Lower leg skin (tissue), 4 donors: ENCODE results near the gene FAM114A1. TPM values are rescaled to one million over a fixed set of nuclear protein-coding genes. Genes with fewer than 3 reads are reported as not detected.

ENCODE experiments used
- DNase-seq, 2 donors: peaks; one replicate each; pipeline ENCODE4 v3.0.0-alpha.2; 2019; ENCODE audit warnings: low spot score in 2 of 2
- H3K4me3 ChIP-seq: fragments of 200-600 bp; sonication (generic); 2 replicates; pipeline ENCODE4 v1.5.1; 2017; ENCODE audit warnings: mild to moderate bottlenecking, low read depth; ENCODE audit not compliant: poor library complexity, severe bottlenecking
- POLR2A ChIP-seq, 2 donors: fragments of 450-650 bp; IDR thresholded peaks; one replicate each; pipeline ENCODE4 v1.6.1; 2016 to 2017; ENCODE audit warnings: antibody characterized with exemption in 2 of 2, mild to moderate bottlenecking in 1 of 2, moderate library complexity in 1 of 2
- WGBS, 2 donors: methylation state at CpG; one replicate each; pipeline ENCODE4 v1.1.5; 2018; 5-methylcytosine and 5-hydroxymethylcytosine counted together
- intact Hi-C: fragments of 100-400 bp; cut with DNase I; formaldehyde crosslinking; loops from one replicate; pipeline ENCODE4 v1.15.0; 2023; ENCODE audit warnings: low total_unique reads
- total RNA-seq, 4 donors: library from RNA; depleted of rRNA; stranded (reverse); fragments of >200 nt; gene quantifications; one replicate each; pipeline ENCODE4 v1.1.0, GENCODE V29; 2016
- TF ChIP-seq, protein P1 (sequence below), 3 donors: fragments of 450-650 bp; IDR thresholded peaks; one replicate each; pipeline ENCODE4 v1.5.1; 2016; ENCODE audit warnings: antibody characterized with exemption in 3 of 3, mild to moderate bottlenecking in 3 of 3, moderate library complexity in 2 of 3

The FAM114A1 gene
- total RNA-seq, 4 donors from 2014 or later: 49.8 to 71.0 (median 54.6) TPM

DNA sequence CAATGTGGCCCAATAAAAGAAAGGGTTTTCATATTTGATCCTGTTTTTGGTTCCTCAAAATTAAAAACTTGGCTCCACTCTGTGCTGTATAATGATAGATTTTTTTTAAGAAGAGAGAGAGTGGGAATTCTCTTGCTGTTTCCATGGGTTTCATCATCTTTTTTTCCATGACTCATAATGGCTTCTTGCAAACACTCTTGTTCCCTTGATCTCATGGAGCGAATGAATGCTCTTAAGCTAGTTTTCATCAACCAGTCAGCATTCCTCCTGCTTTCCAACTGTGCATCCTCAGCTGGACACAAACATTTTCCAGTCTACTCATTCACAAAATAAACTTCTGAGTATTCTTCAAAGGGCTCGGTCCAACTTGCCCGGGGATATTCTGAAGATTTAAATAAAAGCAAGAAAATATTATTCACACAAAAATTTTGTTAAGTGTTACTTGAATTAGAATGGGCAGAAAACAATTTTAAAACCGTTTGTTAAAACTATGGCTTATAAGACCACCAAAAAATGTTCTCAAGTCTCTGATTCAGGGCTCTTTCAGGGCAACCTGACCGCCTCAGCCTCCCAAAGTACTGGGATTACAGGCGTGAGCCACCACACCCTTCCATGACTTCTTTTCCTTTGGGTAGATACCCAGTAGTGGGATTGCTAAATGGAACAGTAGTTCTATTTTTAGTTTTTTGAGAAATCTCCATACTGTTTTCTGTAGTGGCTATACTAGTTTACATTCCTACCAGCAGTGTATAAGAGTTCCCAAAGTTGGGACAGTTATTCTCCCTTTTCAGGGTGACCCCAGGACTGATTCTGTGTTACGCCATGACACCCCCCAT, 99.9 kb downstream of the FAM114A1 start:
- no peak overlapping the region for H3K4me3 ChIP-seq
- intact Hi-C loops: no loop called here
- no peak for TF ChIP-seq POLR2A (IDR thresholded peaks at IDR 0.05)
- TF ChIP-seq, protein P1, sequence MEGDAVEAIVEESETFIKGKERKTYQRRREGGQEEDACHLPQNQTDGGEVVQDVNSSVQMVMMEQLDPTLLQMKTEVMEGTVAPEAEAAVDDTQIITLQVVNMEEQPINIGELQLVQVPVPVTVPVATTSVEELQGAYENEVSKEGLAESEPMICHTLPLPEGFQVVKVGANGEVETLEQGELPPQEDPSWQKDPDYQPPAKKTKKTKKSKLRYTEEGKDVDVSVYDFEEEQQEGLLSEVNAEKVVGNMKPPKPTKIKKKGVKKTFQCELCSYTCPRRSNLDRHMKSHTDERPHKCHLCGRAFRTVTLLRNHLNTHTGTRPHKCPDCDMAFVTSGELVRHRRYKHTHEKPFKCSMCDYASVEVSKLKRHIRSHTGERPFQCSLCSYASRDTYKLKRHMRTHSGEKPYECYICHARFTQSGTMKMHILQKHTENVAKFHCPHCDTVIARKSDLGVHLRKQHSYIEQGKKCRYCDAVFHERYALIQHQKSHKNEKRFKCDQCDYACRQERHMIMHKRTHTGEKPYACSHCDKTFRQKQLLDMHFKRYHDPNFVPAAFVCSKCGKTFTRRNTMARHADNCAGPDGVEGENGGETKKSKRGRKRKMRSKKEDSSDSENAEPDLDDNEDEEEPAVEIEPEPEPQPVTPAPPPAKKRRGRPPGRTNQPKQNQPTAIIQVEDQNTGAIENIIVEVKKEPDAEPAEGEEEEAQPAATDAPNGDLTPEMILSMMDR (IDR thresholded peaks at IDR 0.05): no peak
- no peak for DNase-seq
- WGBS, 2 donors: 81 to 82% methylated on average over 7 of the region's 7 CpGs

DNA sequence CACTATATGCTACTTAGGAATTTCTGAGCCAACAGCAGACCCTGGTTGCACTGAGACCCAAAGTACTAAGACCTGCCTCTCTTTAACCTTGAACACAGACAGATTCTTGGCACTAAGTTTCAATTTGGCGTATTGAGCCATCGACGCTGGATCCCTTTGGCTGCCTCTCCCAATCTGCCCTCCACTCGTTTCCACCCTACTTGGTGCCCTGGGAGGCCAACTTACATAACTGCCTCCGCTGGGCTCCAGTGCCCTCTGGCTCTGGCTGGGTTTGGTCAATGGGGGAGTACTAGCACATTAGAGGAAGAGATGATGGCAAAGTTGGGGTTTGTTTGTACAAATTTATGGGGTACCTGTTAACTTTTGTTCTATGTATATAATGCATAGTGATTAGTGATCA, 101.1 kb downstream of the FAM114A1 start:
- WGBS, 2 donors: 90% methylated on average over 5 of the region's 5 CpGs
- TF ChIP-seq, protein P1 (IDR thresholded peaks at IDR 0.05): no peak
- no peak for TF ChIP-seq POLR2A (IDR thresholded peaks at IDR 0.05)
- intact Hi-C loops: no loop called here
- H3K4me3 ChIP-seq: no peak overlapping the region
- DNase-seq: no peak

DNA sequence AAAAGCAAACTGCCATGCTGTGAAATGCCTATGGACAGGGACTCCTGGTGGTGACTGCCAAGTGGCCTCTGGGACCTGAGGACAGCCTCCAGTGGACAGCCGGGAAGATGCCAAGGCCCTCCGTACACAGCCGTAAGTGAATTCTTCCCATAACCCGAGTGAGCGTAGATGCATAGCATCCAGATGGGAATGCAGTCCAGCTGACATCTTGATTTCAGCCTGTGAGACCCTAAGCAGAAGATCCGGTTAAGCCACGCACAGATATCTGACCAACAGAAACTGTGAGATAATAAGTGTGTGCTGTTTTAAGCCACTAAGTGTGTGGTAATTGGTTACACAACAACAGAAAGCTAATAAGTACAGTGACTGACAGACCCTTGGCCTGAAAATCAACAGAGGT, 108.7 kb downstream of the FAM114A1 start:
- WGBS, 2 donors: 85 to 90% methylated on average over 7 of the region's 7 CpGs
- no peak for TF ChIP-seq POLR2A (IDR thresholded peaks at IDR 0.05)
- TF ChIP-seq, protein P1 (IDR thresholded peaks at IDR 0.05): no peak
- no peak for DNase-seq
- intact Hi-C loops: no loop called here
- no peak overlapping the region for H3K4me3 ChIP-seq

DNA sequence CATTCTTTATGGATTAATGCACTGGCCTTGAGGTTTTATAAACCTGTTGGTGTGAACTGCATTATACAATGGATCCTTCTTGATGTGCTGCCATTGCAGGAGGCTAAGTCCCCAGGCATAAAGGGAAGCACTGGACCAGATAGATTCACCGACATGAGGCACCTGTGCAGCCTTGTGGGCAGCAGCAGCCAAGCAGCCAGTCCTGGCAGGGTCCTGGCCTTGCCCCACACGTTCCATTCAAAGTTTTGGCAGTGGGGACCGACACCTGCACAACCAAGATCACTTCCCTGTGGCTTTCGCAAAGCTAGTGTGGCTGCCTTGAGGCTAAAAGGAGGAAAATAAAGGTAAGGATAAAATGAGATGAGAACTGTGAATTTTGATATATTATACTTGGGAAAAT, 111.5 kb downstream of the FAM114A1 start:
- no peak overlapping the region for H3K4me3 ChIP-seq
- 76 to 80% methylated on average over 4 of the region's 4 CpGs for WGBS, 2 donors
- intact Hi-C loops: no loop called here
- no peak for TF ChIP-seq POLR2A (IDR thresholded peaks at IDR 0.05)
- TF ChIP-seq, protein P1 (IDR thresholded peaks at IDR 0.05): no peak
- DNase-seq: no peak

DNA sequence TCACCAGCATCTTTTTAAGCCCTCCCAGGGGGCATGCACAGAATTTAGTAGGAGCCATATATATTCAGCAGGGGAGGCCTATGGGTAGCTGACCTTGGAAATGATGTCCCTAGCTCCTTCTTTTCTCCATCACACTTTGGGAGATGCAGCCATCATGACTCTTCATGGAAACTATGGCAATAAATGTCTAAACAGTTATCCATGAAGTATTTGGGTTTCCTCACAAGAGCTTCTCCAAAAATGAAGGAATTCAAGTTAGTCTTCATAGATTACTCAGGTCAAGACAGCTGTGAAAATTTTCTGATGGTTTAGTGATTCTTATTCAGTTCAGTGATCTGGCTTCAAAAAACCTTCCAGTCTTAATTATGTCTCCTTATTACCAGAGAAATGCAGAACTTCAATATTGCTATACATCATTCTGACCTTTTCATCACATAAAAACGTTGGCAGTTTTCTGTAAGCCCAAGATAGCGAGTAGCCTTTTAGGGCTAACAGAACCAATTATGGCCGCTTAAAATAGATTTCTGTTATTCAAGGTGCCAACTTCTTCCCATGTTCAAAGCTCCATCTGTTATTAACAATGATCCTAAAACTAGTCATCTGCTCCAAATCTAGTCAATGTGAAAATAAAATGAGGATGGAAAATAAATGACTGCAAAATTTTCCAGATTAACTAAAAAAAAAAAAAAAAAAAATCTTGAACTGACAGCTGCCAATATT, 112.1 kb downstream of the FAM114A1 start:
- no peak for DNase-seq
- intact Hi-C loops: no loop called here
- TF ChIP-seq POLR2A (IDR thresholded peaks at IDR 0.05): no peak
- TF ChIP-seq, protein P1 (IDR thresholded peaks at IDR 0.05): no peak
- no peak overlapping the region for H3K4me3 ChIP-seq
- 77 to 84% methylated on average over 3 of the region's 3 CpGs for WGBS, 2 donors
